Fibroblast of lung (primary cell): ENCODE data around the gene TEX38.

Experiments used
- EZH2 ChIP-seq: IDR thresholded peaks from 2 replicates; pipeline ENCODE4 v1.5.1; 2012; ENCODE audit warnings: low read length, control low read depth, mild to moderate bottlenecking; ENCODE audit errors: missing control alignments
- TF ChIP-seq, protein P1 (sequence below), 2 donors: IDR thresholded peaks in 1 of 2; conservative IDR thresholded peaks in 1 of 2; 1 replicate in 1 of 2; 2 replicates in 1 of 2; pipeline ENCODE4 v1.5.1; 2011 to 2012; ENCODE audit warnings: low read length in 2 of 2, control low read depth in 1 of 2, inconsistent platforms in 1 of 2, low read depth in 1 of 2, mild to moderate bottlenecking in 1 of 2

DNA sequence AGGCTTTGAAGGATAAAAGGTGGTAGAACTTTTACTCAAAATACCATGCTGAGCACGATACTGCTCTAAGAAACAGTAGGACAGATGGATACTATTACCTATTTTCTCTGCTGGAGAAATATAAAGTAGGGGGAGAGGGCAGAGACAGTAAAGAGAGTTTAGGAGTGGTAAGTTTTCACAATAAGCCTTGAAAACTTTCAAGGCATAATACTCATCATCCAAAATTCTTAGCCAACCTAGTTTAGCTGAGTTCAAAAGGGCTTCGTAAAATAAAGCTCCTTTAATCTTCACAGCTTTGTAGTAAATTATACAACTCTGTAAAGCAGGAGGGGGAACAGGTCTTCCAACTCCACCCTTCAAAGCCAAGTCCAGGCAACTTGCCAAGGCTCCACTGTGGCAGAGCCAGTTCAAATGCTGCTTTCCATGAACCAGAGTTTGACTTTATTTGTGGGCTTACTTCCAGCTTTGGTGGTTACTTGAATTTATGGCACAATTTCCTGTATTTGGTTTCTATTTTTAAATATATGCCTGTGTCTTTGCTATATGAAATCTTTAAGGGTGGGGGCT, 15.5 kb downstream of the TEX38 start:
- TF ChIP-seq, protein P1, sequence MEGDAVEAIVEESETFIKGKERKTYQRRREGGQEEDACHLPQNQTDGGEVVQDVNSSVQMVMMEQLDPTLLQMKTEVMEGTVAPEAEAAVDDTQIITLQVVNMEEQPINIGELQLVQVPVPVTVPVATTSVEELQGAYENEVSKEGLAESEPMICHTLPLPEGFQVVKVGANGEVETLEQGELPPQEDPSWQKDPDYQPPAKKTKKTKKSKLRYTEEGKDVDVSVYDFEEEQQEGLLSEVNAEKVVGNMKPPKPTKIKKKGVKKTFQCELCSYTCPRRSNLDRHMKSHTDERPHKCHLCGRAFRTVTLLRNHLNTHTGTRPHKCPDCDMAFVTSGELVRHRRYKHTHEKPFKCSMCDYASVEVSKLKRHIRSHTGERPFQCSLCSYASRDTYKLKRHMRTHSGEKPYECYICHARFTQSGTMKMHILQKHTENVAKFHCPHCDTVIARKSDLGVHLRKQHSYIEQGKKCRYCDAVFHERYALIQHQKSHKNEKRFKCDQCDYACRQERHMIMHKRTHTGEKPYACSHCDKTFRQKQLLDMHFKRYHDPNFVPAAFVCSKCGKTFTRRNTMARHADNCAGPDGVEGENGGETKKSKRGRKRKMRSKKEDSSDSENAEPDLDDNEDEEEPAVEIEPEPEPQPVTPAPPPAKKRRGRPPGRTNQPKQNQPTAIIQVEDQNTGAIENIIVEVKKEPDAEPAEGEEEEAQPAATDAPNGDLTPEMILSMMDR (conservative IDR thresholded peaks at IDR 0.05 in 1 of 2, IDR thresholded peaks at IDR 0.05 in 1 of 2; ENCODE audit: low read depth in 1 of 2, low read length in 2 of 2), result no peak
- TF ChIP-seq EZH2, result no peak
